ENCODE measurements around the gene LHPP.

- no peak for TF ChIP-seq MXI1 (IDR thresholded peaks at IDR 0.05; ENCODE audit: low read depth, low read length)
- no peak for TF ChIP-seq CTCF (IDR thresholded peaks at IDR 0.05 in 2 of 3, conservative IDR thresholded peaks at IDR 0.05 in 1 of 3; ENCODE audit: control insufficient read depth in 2 of 3, extremely low read depth in 1 of 3, insufficient read depth in 1 of 3, low read depth in 3 of 3, low read length in 3 of 3)
- no peak for TF ChIP-seq NKRF (conservative IDR thresholded peaks at IDR 0.05)
- no peak for TF ChIP-seq SP1 (IDR thresholded peaks at IDR 0.05; ENCODE audit: low read depth, low read length)
- TF ChIP-seq GABPA (IDR thresholded peaks at IDR 0.05; ENCODE audit: low read depth): no peak
- TF ChIP-seq SPI1 (IDR thresholded peaks at IDR 0.05; ENCODE audit: borderline replicate concordance, insufficient read depth, low read depth, low read length): no peak
- no peak for TF ChIP-seq POLR2A (IDR thresholded peaks at IDR 0.05; ENCODE audit: low read depth, low read length)
- TF ChIP-seq TARDBP (IDR thresholded peaks at IDR 0.05; ENCODE audit: borderline replicate concordance): no peak
- no peak for TF ChIP-seq SMC3 (IDR thresholded peaks at IDR 0.05; ENCODE audit: borderline replicate concordance, low read length)
- no peak for TF ChIP-seq EZH2 (IDR thresholded peaks at IDR 0.05; ENCODE audit: borderline replicate concordance, control insufficient read depth, low read depth, low read length)
- TF ChIP-seq ZNF24 (IDR thresholded peaks at IDR 0.05): no peak
- TF ChIP-seq CUX1 (IDR thresholded peaks at IDR 0.05; ENCODE audit: insufficient replicate concordance, low read depth, low read length): no peak
Measured at GRCh38 chr10:124639206-124639605, 177.6 kb downstream of the LHPP start.
